ENCODE results near the gene ALDH1A3.

Gene ALDH1A3

DNA sequence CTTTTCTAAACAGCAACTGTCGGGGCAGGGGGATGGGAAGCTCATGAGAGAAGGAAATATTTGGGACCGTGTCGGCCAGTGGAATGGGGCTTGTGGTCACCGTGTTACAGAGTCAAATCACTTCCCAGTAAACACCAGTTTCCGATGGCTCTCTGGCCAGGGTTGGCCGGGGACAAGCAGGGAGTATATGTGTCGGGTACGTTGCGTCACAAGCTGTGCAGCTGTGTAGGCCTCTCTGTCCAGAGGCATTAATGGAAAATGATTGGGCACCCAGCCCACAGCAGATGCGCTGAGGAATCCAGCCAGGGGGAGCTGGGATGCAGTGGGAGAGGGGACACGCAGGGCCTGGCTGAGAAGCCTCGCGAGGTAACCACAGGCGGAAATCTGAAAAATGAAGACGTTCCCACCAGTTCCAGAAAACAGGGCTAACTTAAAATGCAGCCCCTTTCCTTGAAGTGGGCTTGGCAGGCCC, 15.8 kb upstream of the ALDH1A3 start:
- Histone ChIP-seq H3K4me1 (ENCODE audit: control insufficient read depth in 1 of 2, insufficient read depth in 2 of 2, low read length in 2 of 2) (no peaks in the 10 kb centered on the region), H3K4ac (ENCODE audit: low read depth, low read length) (no peak overlapping the region), H3K4me3 (ENCODE audit: low read depth, low read length) (no peak overlapping the region), H2BK12ac (ENCODE audit: low read length) (no peak overlapping the region), H4K91ac (ENCODE audit: low read depth, low read length) (no peak overlapping the region), H3K27me3 (ENCODE audit: insufficient read depth, low read length) (no peaks in the 10 kb centered on the region), H3K79me2 (ENCODE audit: control insufficient read depth, insufficient read depth, low read length, poor library complexity) (no peaks in the 10 kb centered on the region), H2AK5ac (ENCODE audit: low read length) (no peak overlapping the region), H4K8ac (ENCODE audit: low read depth, low read length) (no peak overlapping the region), H4K12ac (ENCODE audit: low read depth, low read length) (no peak overlapping the region), H3K4me2 (ENCODE audit: low read length) (no peak overlapping the region), H3K79me1 (ENCODE audit: low read length) (no peaks in the 10 kb centered on the region), H3K9me3 (ENCODE audit: insufficient read depth, low read depth, low read length) (peaks cover 10% of the 10 kb centered on the region), H3K27ac (ENCODE audit: low read depth, low read length) (no peak overlapping the region), H3K9ac (ENCODE audit: low read length) (no peak overlapping the region), H3K36me3 (ENCODE audit: control insufficient read depth in 1 of 2, insufficient read depth in 2 of 2, low read length in 2 of 2) (no peaks in the 10 kb centered on the region), H3K14ac (ENCODE audit: low read length) (no peak overlapping the region), H2BK120ac (ENCODE audit: insufficient read depth, low read length, poor library complexity) (no peak overlapping the region), H2BK5ac (ENCODE audit: low read depth, low read length, poor library complexity) (no peak overlapping the region), H2AFZ (ENCODE audit: insufficient read depth, low read length, poor library complexity) (no peak overlapping the region), H3K18ac (ENCODE audit: low read length) (no peak overlapping the region), H3K23ac (ENCODE audit: low read length) (no peak overlapping the region)
- no peak for DNase-seq
- WGBS (ENCODE audit: extremely low coverage, insufficient coverage, insufficient read length): no CpG with 5 or more reads among the region's 15 CpGs

DNA sequence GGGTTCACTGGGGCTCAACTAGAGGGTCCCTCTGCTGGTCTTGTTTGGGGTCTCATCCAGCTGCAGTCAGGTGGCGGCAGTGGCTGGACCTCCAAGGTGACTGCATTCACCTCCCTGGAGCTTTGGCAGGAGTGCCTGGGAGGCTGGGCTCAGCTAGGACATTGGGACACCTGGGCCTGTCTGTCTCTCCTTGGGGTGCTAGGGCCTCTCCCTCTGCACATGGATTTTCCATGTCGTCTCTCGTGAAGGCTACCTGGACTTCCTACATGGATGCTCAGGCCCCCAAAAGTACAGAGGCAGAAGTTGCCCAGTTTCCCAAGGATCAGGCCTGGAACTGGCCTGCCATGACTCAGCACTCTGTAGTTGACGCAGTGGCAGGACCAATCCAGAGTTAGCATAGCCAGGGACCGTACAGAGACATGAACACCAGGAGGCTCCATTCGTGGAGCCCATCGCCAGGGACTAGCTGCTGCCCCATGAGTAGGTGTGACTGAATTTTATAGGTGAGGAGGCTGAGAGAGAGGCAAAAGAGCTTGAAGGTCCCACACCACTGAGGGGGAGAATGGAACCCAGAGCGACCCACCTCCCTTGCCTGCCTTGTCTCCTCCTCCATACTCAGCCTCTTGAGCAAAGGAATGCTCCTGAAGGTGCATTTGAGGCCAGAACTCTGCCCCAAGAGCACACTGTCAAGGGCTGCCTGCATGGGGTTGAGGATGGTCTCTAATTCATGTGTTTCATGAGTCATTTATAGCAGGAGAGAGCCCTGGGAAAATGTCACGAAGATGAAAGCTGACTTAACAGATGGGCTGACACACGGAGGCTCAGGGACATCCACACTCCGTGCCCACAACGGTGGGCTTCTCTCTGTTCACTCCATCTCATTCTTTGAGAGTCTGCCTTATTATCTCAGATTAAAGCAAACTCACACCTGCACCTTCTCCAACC, 13.0 kb upstream of the ALDH1A3 start:
- Histone ChIP-seq H3K36me3 (ENCODE audit: control insufficient read depth in 1 of 2, insufficient read depth in 2 of 2, low read length in 2 of 2) (no peaks in the 10 kb centered on the region), H3K4me1 (ENCODE audit: control insufficient read depth in 1 of 2, insufficient read depth in 2 of 2, low read length in 2 of 2) (no peaks in the 10 kb centered on the region), H2BK120ac (ENCODE audit: insufficient read depth, low read length, poor library complexity) (no peak overlapping the region), H3K79me1 (ENCODE audit: low read length) (no peaks in the 10 kb centered on the region), H3K4ac (ENCODE audit: low read depth, low read length) (no peak overlapping the region), H3K79me2 (ENCODE audit: control insufficient read depth, insufficient read depth, low read length, poor library complexity) (no peaks in the 10 kb centered on the region), H4K12ac (ENCODE audit: low read depth, low read length) (no peak overlapping the region), H3K27ac (ENCODE audit: low read depth, low read length) (no peak overlapping the region), H3K9ac (ENCODE audit: low read length) (no peak overlapping the region), H2AFZ (ENCODE audit: insufficient read depth, low read length, poor library complexity) (no peak overlapping the region), H3K27me3 (ENCODE audit: insufficient read depth, low read length) (no peaks in the 10 kb centered on the region), H2AK5ac (ENCODE audit: low read length) (no peak overlapping the region), H3K18ac (ENCODE audit: low read length) (no peak overlapping the region), H2BK5ac (ENCODE audit: low read depth, low read length, poor library complexity) (no peak overlapping the region), H3K9me3 (ENCODE audit: insufficient read depth, low read depth, low read length) (no peaks in the 10 kb centered on the region), H2BK12ac (ENCODE audit: low read length) (no peak overlapping the region), H4K91ac (ENCODE audit: low read depth, low read length) (no peak overlapping the region), H3K23ac (ENCODE audit: low read length) (no peak overlapping the region), H4K8ac (ENCODE audit: low read depth, low read length) (no peak overlapping the region), H3K4me2 (ENCODE audit: low read length) (no peak overlapping the region), H3K4me3 (ENCODE audit: low read depth, low read length) (no peak overlapping the region), H3K14ac (ENCODE audit: low read length) (no peak overlapping the region)
- no CpG with 5 or more reads among the region's 12 CpGs for WGBS (ENCODE audit: extremely low coverage, insufficient coverage, insufficient read length)
- DNase-seq: no peak

DNA sequence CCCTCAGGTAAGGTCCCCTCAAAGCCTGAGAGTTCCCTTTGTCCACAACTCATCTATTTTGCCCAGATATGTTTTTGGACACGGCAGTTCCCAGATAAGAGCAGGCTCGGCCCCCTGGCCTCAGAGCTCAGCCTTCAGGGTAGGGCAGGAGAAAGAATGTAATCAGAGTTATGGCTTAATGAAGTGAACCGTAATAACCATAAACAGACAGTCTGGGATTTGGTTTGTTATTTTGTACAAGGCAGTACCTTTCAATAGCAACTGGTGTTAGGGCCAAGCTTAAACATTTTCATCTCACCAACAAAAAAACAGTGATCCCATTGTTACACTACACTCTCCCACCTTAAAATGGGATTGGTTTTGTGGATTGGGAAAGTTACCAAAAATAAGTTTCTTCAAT, 12.2 kb upstream of the ALDH1A3 start:
- H4K8ac ChIP-seq (ENCODE audit: low read depth, low read length): no peak overlapping the region
- no peak overlapping the region for H3K18ac ChIP-seq (ENCODE audit: low read length)
- no peak overlapping the region for H2BK120ac ChIP-seq (ENCODE audit: insufficient read depth, low read length, poor library complexity)
- no peaks in the 10 kb centered on the region for H3K27me3 ChIP-seq (ENCODE audit: insufficient read depth, low read length)
- no peaks in the 10 kb centered on the region for H3K79me1 ChIP-seq (ENCODE audit: low read length)
- H3K4ac ChIP-seq (ENCODE audit: low read depth, low read length): no peak overlapping the region
- no peak overlapping the region for H3K23ac ChIP-seq (ENCODE audit: low read length)
- H3K9me3 ChIP-seq (ENCODE audit: insufficient read depth, low read depth, low read length): no peaks in the 10 kb centered on the region
- H2AFZ ChIP-seq (ENCODE audit: insufficient read depth, low read length, poor library complexity): no peak overlapping the region
- H3K14ac ChIP-seq (ENCODE audit: low read length): no peak overlapping the region
- DNase-seq: no peak
- no peak overlapping the region for H4K12ac ChIP-seq (ENCODE audit: low read depth, low read length)
- H3K36me3 ChIP-seq (ENCODE audit: control insufficient read depth in 1 of 2, insufficient read depth in 2 of 2, low read length in 2 of 2): no peaks in the 10 kb centered on the region
- H3K4me2 ChIP-seq (ENCODE audit: low read length): no peak overlapping the region
- H2BK12ac ChIP-seq (ENCODE audit: low read length): no peak overlapping the region
- no peak overlapping the region for H2BK5ac ChIP-seq (ENCODE audit: low read depth, low read length, poor library complexity)
- no peaks in the 10 kb centered on the region for H3K4me1 ChIP-seq (ENCODE audit: control insufficient read depth in 1 of 2, insufficient read depth in 2 of 2, low read length in 2 of 2)
- H3K4me3 ChIP-seq (ENCODE audit: low read depth, low read length): no peak overlapping the region
- no peaks in the 10 kb centered on the region for H3K79me2 ChIP-seq (ENCODE audit: control insufficient read depth, insufficient read depth, low read length, poor library complexity)
- no peak overlapping the region for H3K27ac ChIP-seq (ENCODE audit: low read depth, low read length)
- no CpG with 5 or more reads among the region's 3 CpGs for WGBS (ENCODE audit: extremely low coverage, insufficient coverage, insufficient read length)
- no peak overlapping the region for H2AK5ac ChIP-seq (ENCODE audit: low read length)
- H3K9ac ChIP-seq (ENCODE audit: low read length): no peak overlapping the region
- H4K91ac ChIP-seq (ENCODE audit: low read depth, low read length): no peak overlapping the region

DNA sequence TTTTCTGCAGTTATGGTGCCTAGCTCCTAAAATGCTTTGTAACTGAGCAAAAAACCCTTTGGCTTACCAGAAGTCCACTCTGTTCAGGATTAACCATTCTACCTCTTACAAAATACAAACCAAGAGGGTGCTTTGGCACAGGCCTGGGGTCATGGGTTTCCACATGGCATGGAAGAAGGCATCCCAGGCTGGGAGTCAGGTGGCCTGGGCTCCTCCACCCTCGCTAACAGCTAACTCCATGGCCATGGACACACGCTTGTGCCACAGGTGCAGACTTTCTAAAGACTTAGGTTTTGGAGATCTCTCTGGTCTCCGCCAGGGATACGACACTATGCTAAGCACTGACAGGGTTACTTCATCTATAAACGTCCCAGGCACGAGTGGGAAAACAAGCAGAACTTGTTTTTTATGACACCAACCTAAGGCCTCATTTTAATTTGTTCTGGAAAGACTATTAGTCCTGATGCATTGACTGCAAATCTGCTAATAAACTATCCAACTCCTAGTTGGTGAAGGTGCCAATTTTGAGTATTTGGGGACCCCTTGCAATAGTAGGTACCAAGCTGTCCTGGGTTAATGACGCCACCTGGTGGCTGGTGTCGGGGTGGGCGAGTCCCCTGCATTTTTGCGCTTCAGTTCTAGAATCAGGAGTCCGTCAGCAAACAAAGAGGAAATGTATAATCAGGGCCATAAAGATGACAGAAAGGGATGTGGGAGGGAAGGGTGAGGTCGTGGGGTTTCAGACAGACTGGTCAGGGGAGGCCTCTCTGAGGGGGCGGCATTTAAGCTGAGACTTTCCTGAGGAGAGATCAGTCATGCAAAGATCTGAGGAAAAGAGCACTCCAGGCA, 10.3 kb upstream of the ALDH1A3 start:
- Histone ChIP-seq H3K4me2 (ENCODE audit: low read length) (no peak overlapping the region), H2BK5ac (ENCODE audit: low read depth, low read length, poor library complexity) (no peak overlapping the region), H4K8ac (ENCODE audit: low read depth, low read length) (no peak overlapping the region), H3K4ac (ENCODE audit: low read depth, low read length) (no peak overlapping the region), H3K27me3 (ENCODE audit: insufficient read depth, low read length) (no peaks in the 10 kb centered on the region), H4K12ac (ENCODE audit: low read depth, low read length) (no peak overlapping the region), H3K9me3 (ENCODE audit: insufficient read depth, low read depth, low read length) (no peaks in the 10 kb centered on the region), H3K23ac (ENCODE audit: low read length) (no peak overlapping the region), H2AFZ (ENCODE audit: insufficient read depth, low read length, poor library complexity) (no peak overlapping the region), H3K4me1 (ENCODE audit: control insufficient read depth in 1 of 2, insufficient read depth in 2 of 2, low read length in 2 of 2) (no peaks in the 10 kb centered on the region), H3K36me3 (ENCODE audit: control insufficient read depth in 1 of 2, insufficient read depth in 2 of 2, low read length in 2 of 2) (no peaks in the 10 kb centered on the region), H3K79me2 (ENCODE audit: control insufficient read depth, insufficient read depth, low read length, poor library complexity) (no peaks in the 10 kb centered on the region), H2BK12ac (ENCODE audit: low read length) (no peak overlapping the region), H2BK120ac (ENCODE audit: insufficient read depth, low read length, poor library complexity) (no peak overlapping the region), H2AK5ac (ENCODE audit: low read length) (no peak overlapping the region), H3K4me3 (ENCODE audit: low read depth, low read length) (no peak overlapping the region), H3K14ac (ENCODE audit: low read length) (no peak overlapping the region), H4K91ac (ENCODE audit: low read depth, low read length) (no peak overlapping the region), H3K27ac (ENCODE audit: low read depth, low read length) (no peak overlapping the region), H3K79me1 (ENCODE audit: low read length) (no peaks in the 10 kb centered on the region), H3K9ac (ENCODE audit: low read length) (no peak overlapping the region), H3K18ac (ENCODE audit: low read length) (no peak overlapping the region)
- no CpG with 5 or more reads among the region's 13 CpGs for WGBS (ENCODE audit: extremely low coverage, insufficient coverage, insufficient read length)
- DNase-seq: peak in 1 of 2 donors; percentile 40
